Mesenchymal stem cell (in vitro differentiated cells and primary cell): ENCODE results near the gene HIVEP3.

Source experiments
- DNase-seq: peaks from one replicate; pipeline ENCODE4 v3.0.0-alpha.2; 2013
- H2AFZ ChIP-seq: one replicate; pipeline ENCODE4 v1.6.1; 2013; ENCODE audit warnings: low read depth, mild to moderate bottlenecking, control low read depth, inconsistent platforms, low read length, moderate library complexity
- H2AK5ac ChIP-seq: 2 replicates; pipeline ENCODE4 v1.6.1; 2013; ENCODE audit warnings: low read length, moderate library complexity, mild to moderate bottlenecking, inconsistent platforms; ENCODE audit not compliant: severe bottlenecking
- H2BK120ac ChIP-seq: one replicate; pipeline ENCODE4 v1.6.1; 2013; ENCODE audit warnings: low read depth, mild to moderate bottlenecking, inconsistent platforms, low read length, moderate library complexity
- H2BK12ac ChIP-seq, 2 experiments: one replicate each; pipeline ENCODE4 v1.6.1; 2013; ENCODE audit warnings: inconsistent platforms in 2 of 2, low read length in 2 of 2, mild to moderate bottlenecking in 2 of 2, moderate library complexity in 2 of 2, control low read depth in 1 of 2
- H2BK15ac ChIP-seq: one replicate; pipeline ENCODE4 v1.6.1; 2013; ENCODE audit warnings: mild to moderate bottlenecking, low read depth, inconsistent platforms; ENCODE audit not compliant: poor library complexity, severe bottlenecking
- H2BK5ac ChIP-seq: 2 replicates; pipeline ENCODE4 v1.6.1; 2013; ENCODE audit warnings: low read depth, mild to moderate bottlenecking, low read length, control low read depth, inconsistent platforms; ENCODE audit not compliant: poor library complexity, severe bottlenecking
- H3K14ac ChIP-seq, 2 experiments: one replicate each; pipeline ENCODE4 v1.6.1; 2013; ENCODE audit warnings: inconsistent platforms in 2 of 2, low read length in 2 of 2, control low read depth in 1 of 2, mild to moderate bottlenecking in 1 of 2, moderate library complexity in 1 of 2
- H3K18ac ChIP-seq, 2 experiments: one replicate each; pipeline ENCODE4 v1.6.1; 2013; ENCODE audit warnings: inconsistent platforms in 2 of 2, low read length in 2 of 2, control low read depth in 1 of 2, low read depth in 1 of 2, mild to moderate bottlenecking in 1 of 2
- H3K23ac ChIP-seq, 2 experiments: one replicate each; pipeline ENCODE4 v1.6.1; 2013; ENCODE audit warnings: inconsistent platforms in 2 of 2, low read length in 2 of 2, mild to moderate bottlenecking in 2 of 2, moderate library complexity in 2 of 2, control low read depth in 1 of 2
- H3K27ac ChIP-seq: 2 replicates; pipeline ENCODE4 v1.5.1; 2013; ENCODE audit warnings: mild to moderate bottlenecking, moderate library complexity, low read length, control low read depth, inconsistent platforms; ENCODE audit not compliant: poor library complexity, severe bottlenecking
- H3K27me3 ChIP-seq, 2 experiments: 2 replicates each; pipeline versions ENCODE4 v1.6.1 to v1.7.0; 2013; ENCODE audit warnings: low read length in 2 of 2, mild to moderate bottlenecking in 2 of 2, moderate library complexity in 2 of 2, control low read depth in 1 of 2, inconsistent platforms in 1 of 2; ENCODE audit not compliant: control insufficient read depth in 1 of 2, insufficient read depth in 1 of 2
- H3K36me3 ChIP-seq, 2 experiments: 2 replicates each; pipeline versions ENCODE4 v1.6.1 to v1.7.0; 2013; ENCODE audit warnings: low read length in 2 of 2, control low read depth in 1 of 2, inconsistent platforms in 1 of 2, low read depth in 1 of 2, mild to moderate bottlenecking in 1 of 2; ENCODE audit not compliant: insufficient read depth in 2 of 2, control insufficient read depth in 1 of 2
- H3K4ac ChIP-seq, 2 experiments: one replicate each; pipeline ENCODE4 v1.6.1; 2013; ENCODE audit warnings: inconsistent platforms in 2 of 2, low read length in 2 of 2, mild to moderate bottlenecking in 2 of 2, moderate library complexity in 2 of 2, control low read depth in 1 of 2, low read depth in 1 of 2
- H3K4me1 ChIP-seq: 2 replicates; pipeline ENCODE4 v1.6.1; 2013; ENCODE audit warnings: low read depth, low read length, control low read depth; ENCODE audit not compliant: control insufficient read depth, insufficient read depth
- H3K4me2 ChIP-seq: 2 replicates; pipeline ENCODE4 v1.6.1; 2013; ENCODE audit warnings: low read length, mild to moderate bottlenecking, inconsistent platforms; ENCODE audit not compliant: poor library complexity, severe bottlenecking
- H3K4me3 ChIP-seq, 2 experiments: 2 replicates each; pipeline versions ENCODE4 v1.5.1 to v1.7.0; 2013; ENCODE audit warnings: low read length in 2 of 2, mild to moderate bottlenecking in 2 of 2, control low read depth in 1 of 2, low read depth in 1 of 2; ENCODE audit not compliant: insufficient read depth in 1 of 2
- H3K79me1 ChIP-seq: replicated peaks from 2 replicates; pipeline ENCODE4 v1.6.1; 2013; ENCODE audit warnings: mild to moderate bottlenecking, control low read depth, low read length, inconsistent platforms; ENCODE audit not compliant: poor library complexity, severe bottlenecking
- H3K9ac ChIP-seq: 2 replicates; pipeline ENCODE4 v1.7.0; 2013; ENCODE audit warnings: mild to moderate bottlenecking, low read length, moderate library complexity
- H3K9me3 ChIP-seq: 2 replicates; pipeline ENCODE4 v1.7.0; 2013; ENCODE audit warnings: mild to moderate bottlenecking, low read length; ENCODE audit not compliant: control insufficient read depth
- H4K8ac ChIP-seq: one replicate; pipeline ENCODE4 v1.6.1; 2013; ENCODE audit warnings: inconsistent platforms, mild to moderate bottlenecking, low read length, moderate library complexity
- H4K91ac ChIP-seq: one replicate; pipeline ENCODE4 v1.6.1; 2013; ENCODE audit warnings: mild to moderate bottlenecking, low read length, inconsistent platforms
- WGBS: methylation state at CpG from one replicate; pipeline ENCODE4 v1.1.7; 2013; ENCODE audit warnings: mixed read lengths; 5-methylcytosine and 5-hydroxymethylcytosine counted together

The HIVEP3 gene

GRCh38 chr1:41875487-41875886, 43.2 kb downstream of the HIVEP3 start:
- Histone ChIP-seq H3K4me2 (no peak overlapping the region), H3K23ac (no peak overlapping the region), H3K4me1 (peaks cover 23% of the 10 kb centered on the region), H2AFZ (no peak overlapping the region), H2BK12ac (peak overlapping the region in 1 of 2 experiments; percentile 65), H3K9ac (no peak overlapping the region), H3K9me3 (no peaks in the 10 kb centered on the region), H4K8ac (no peak overlapping the region), H4K91ac (peak overlapping the region; percentile 87), H3K36me3 (no peaks in the 10 kb centered on the region), H2AK5ac (peak overlapping the region; percentile 91), H3K4me3 (no peak overlapping the region), H2BK15ac (no peak overlapping the region), H3K27me3 (peaks cover 0 to 18% of the 10 kb centered on the region in 2 experiments), H2BK5ac (no peak overlapping the region), H3K79me1 (peaks cover 47% of the 10 kb centered on the region), H3K4ac (no peak overlapping the region), H3K18ac (peak overlapping the region; percentile 18 to 90), H3K27ac (no peak overlapping the region), H3K14ac (no peak overlapping the region), H2BK120ac (no peak overlapping the region)
- 69% methylated on average over 2 of the region's 3 CpGs for WGBS
- DNase-seq = no peak

GRCh38 chr1:41874903-41875411, 43.8 kb downstream of the HIVEP3 start:
- no peak overlapping the region for H4K8ac ChIP-seq
- H2BK5ac ChIP-seq = no peak overlapping the region
- H3K18ac ChIP-seq = no peak overlapping the region
- H3K4me3 ChIP-seq = no peak overlapping the region
- H2BK120ac ChIP-seq = no peak overlapping the region
- 90% methylated on average over 7 of the region's 7 CpGs for WGBS
- peak overlapping the region in 1 of 2 experiments; percentile 23 for H3K14ac ChIP-seq
- H3K27me3 ChIP-seq = peaks cover 0 to 18% of the 10 kb centered on the region in 2 experiments
- no peak for DNase-seq
- no peak overlapping the region for H2AFZ ChIP-seq
- no peak overlapping the region for H3K9ac ChIP-seq
- no peak overlapping the region for H3K23ac ChIP-seq
- no peaks in the 10 kb centered on the region for H3K9me3 ChIP-seq
- H2BK12ac ChIP-seq = peak overlapping the region in 1 of 2 experiments; percentile 15
- H3K27ac ChIP-seq = no peak overlapping the region
- peak overlapping the region; percentile 22 for H4K91ac ChIP-seq
- no peak overlapping the region for H3K4ac ChIP-seq
- H3K36me3 ChIP-seq = no peaks in the 10 kb centered on the region
- no peak overlapping the region for H2BK15ac ChIP-seq
- H3K4me2 ChIP-seq = no peak overlapping the region
- peaks cover 22% of the 10 kb centered on the region for H3K4me1 ChIP-seq
- H2AK5ac ChIP-seq = no peak overlapping the region
- peaks cover 44% of the 10 kb centered on the region for H3K79me1 ChIP-seq

- 70% methylated on average over 3 of the region's 6 CpGs for WGBS
- DNase-seq = no peak
- no peak overlapping the region for H3K14ac ChIP-seq
- H2AFZ ChIP-seq = no peak overlapping the region
- H3K9me3 ChIP-seq = no peaks in the 10 kb centered on the region
- peaks cover 40% of the 10 kb centered on the region for H3K79me1 ChIP-seq
- H3K4ac ChIP-seq = no peak overlapping the region
- H3K4me2 ChIP-seq = no peak overlapping the region
- no peak overlapping the region for H3K23ac ChIP-seq
- H3K4me3 ChIP-seq = no peak overlapping the region
- H2BK5ac ChIP-seq = no peak overlapping the region
- no peak overlapping the region for H3K9ac ChIP-seq
- no peaks in the 10 kb centered on the region for H3K36me3 ChIP-seq
- no peak overlapping the region for H2BK120ac ChIP-seq
- no peak overlapping the region for H3K27ac ChIP-seq
- H4K91ac ChIP-seq = no peak overlapping the region
- peaks cover 23% of the 10 kb centered on the region for H3K4me1 ChIP-seq
- H2AK5ac ChIP-seq = no peak overlapping the region
- H2BK12ac ChIP-seq = no peak overlapping the region
- H2BK15ac ChIP-seq = no peak overlapping the region
- H3K27me3 ChIP-seq = peaks cover 0 to 18% of the 10 kb centered on the region in 2 experiments
- H3K18ac ChIP-seq = no peak overlapping the region
- H4K8ac ChIP-seq = no peak overlapping the region
Observed at GRCh38 chr1:41874151-41874719, 44.5 kb downstream of the HIVEP3 start.

GRCh38 chr1:41872074-41872473, 46.6 kb downstream of the HIVEP3 start:
- peaks cover 22% of the 10 kb centered on the region for H3K4me1 ChIP-seq
- H3K23ac ChIP-seq = no peak overlapping the region
- H2BK12ac ChIP-seq = no peak overlapping the region
- no peak overlapping the region for H2BK15ac ChIP-seq
- H3K79me1 ChIP-seq = peaks cover 34% of the 10 kb centered on the region
- H3K9ac ChIP-seq = no peak overlapping the region
- H4K91ac ChIP-seq = no peak overlapping the region
- no peak overlapping the region for H2BK120ac ChIP-seq
- H4K8ac ChIP-seq = no peak overlapping the region
- H2AK5ac ChIP-seq = no peak overlapping the region
- H3K36me3 ChIP-seq = no peaks in the 10 kb centered on the region
- H3K9me3 ChIP-seq = no peaks in the 10 kb centered on the region
- peaks cover 0 to 18% of the 10 kb centered on the region in 2 experiments for H3K27me3 ChIP-seq
- H3K14ac ChIP-seq = no peak overlapping the region
- H2BK5ac ChIP-seq = no peak overlapping the region
- 98% methylated on average over 4 of the region's 4 CpGs for WGBS
- H3K4me2 ChIP-seq = no peak overlapping the region
- H3K4me3 ChIP-seq = no peak overlapping the region
- H2AFZ ChIP-seq = no peak overlapping the region
- H3K27ac ChIP-seq = no peak overlapping the region
- no peak for DNase-seq
- H3K18ac ChIP-seq = no peak overlapping the region
- no peak overlapping the region for H3K4ac ChIP-seq
